A549 (cell line): ENCODE measurements around the gene LSM11. TPM values are rescaled to one million over a fixed set of nuclear protein-coding genes. Genes with fewer than 3 reads are reported as not detected.

Experiments used
- ATAC-seq, 2 experiments: fragments of 200-7000 bp in 1 of 2; fragments of >200 bp in 1 of 2; cut with Nextera tagmentation in 1 of 2; cut with Tn5 transposase in 1 of 2; 3 replicates each; pipeline versions ENCODE4 v1.8.0 to v1.9.1; 2018 to 2020; ENCODE audit warnings: mild to moderate bottlenecking in 1 of 2, moderate library complexity in 1 of 2
- CTCF ChIA-PET: fragments of 300-600 bp; sonication (Branson Sonifier 250); formaldehyde crosslinking; extraction: SDS; loops from one replicate; lab custom pipeline; 2021; ENCODE audit warnings: antibody characterized with exemption, inconsistent platforms; lab: Yijun Ruan, JAX
- POLR2A ChIA-PET: fragments of 350-600 bp; formaldehyde crosslinking; extraction: SDS; loops from one replicate; lab custom pipeline; 2021; ENCODE audit warnings: antibody characterized with exemption, inconsistent platforms; lab: Yijun Ruan, JAX
- DNase-seq, 2 experiments: peaks; one replicate each; pipeline versions ENCODE4 v3.0.0 to v3.0.0-alpha.2; 2011 to 2016; ENCODE audit warnings: low read depth in 1 of 2, low spot score in 1 of 2
- FAIRE-seq: peaks from 2 replicates; lab custom pipeline; 2011; peaks lifted over from hg19 to GRCh38; lab: Jason Lieb, UNC
- H3K27ac ChIP-seq, 2 experiments: fragments of >200 bp; sonication (Bioruptor Twin); formaldehyde crosslinking; 3 replicates each; pipeline ENCODE4 v1.5.1; 2016 to 2017
- H3K4me1 ChIP-seq: fragments of >200 bp; sonication (Bioruptor Twin); formaldehyde crosslinking; 3 replicates; pipeline ENCODE4 v1.6.1; 2016
- H3K4me2 ChIP-seq: fragments of >200 bp; sonication (Bioruptor Twin); formaldehyde crosslinking; 3 replicates; pipeline ENCODE4 v1.6.1; 2016
- H3K4me3 ChIP-seq: fragments of >200 bp; sonication (Bioruptor Twin); formaldehyde crosslinking; 3 replicates; pipeline ENCODE4 v1.5.1; 2016
- H3K9me3 ChIP-seq: fragments of >200 bp; sonication (Bioruptor Twin); formaldehyde crosslinking; 3 replicates; pipeline ENCODE4 v1.6.1; 2016
- BHLHE40 ChIP-seq: IDR thresholded peaks from 2 replicates; pipeline ENCODE4 v1.6.1; 2012; ENCODE audit warnings: low read depth, low read length, inconsistent platforms
- EHF ChIP-seq: fragments of 250-450 bp; sonication (Bioruptor Pico); IDR thresholded peaks from 2 replicates; pipeline ENCODE4 v1.5.0; 2020; ENCODE audit warnings: mild to moderate bottlenecking
- EHMT2 ChIP-seq: fragments of 200-600 bp; sonication (generic); IDR thresholded peaks from 2 replicates; pipeline ENCODE4 v1.6.1; 2016; ENCODE audit warnings: antibody characterized with exemption, low read depth, mild to moderate bottlenecking, moderate library complexity
- EP300 ChIP-seq, 2 experiments: fragments of >200 bp; sonication (Bioruptor Twin); formaldehyde crosslinking; IDR thresholded peaks; 2 replicates in 1 of 2; 3 replicates in 1 of 2; pipeline ENCODE4 v1.6.1; 2016 to 2017
- HDAC2 ChIP-seq: fragments of 200-600 bp; sonication (generic); IDR thresholded peaks from 2 replicates; pipeline ENCODE4 v1.6.1; 2016
- HEYL ChIP-seq: fragments of 250-450 bp; sonication (Bioruptor Pico); IDR thresholded peaks from 2 replicates; pipeline ENCODE4 v1.8.0; 2021; ENCODE audit warnings: mild to moderate bottlenecking, moderate library complexity
- KDM5A ChIP-seq: fragments of 200-600 bp; sonication (generic); IDR thresholded peaks from 2 replicates; pipeline ENCODE4 v1.6.1; 2016; ENCODE audit warnings: antibody characterized with exemption, mild to moderate bottlenecking
- MAFK ChIP-seq: fragments of 450-650 bp; IDR thresholded peaks from 2 replicates; pipeline ENCODE4 v1.6.1; 2014; ENCODE audit not compliant: partially characterized antibody
- NPAS2 ChIP-seq: fragments of 250-450 bp; sonication (Bioruptor Pico); IDR thresholded peaks from 2 replicates; pipeline ENCODE4 v1.8.0; 2022; ENCODE audit warnings: mild to moderate bottlenecking, moderate library complexity, borderline replicate concordance
- NR3C1 ChIP-seq: fragments of >200 bp; sonication (Bioruptor Twin); formaldehyde crosslinking; IDR thresholded peaks from 3 replicates; pipeline ENCODE4 v1.6.1; 2017
- POLR2AphosphoS2 ChIP-seq: conservative IDR thresholded peaks from 2 replicates; pipeline ENCODE4 v1.6.1; 2012; ENCODE audit warnings: low read length, improper control_type of control experiment, inconsistent platforms
- RAD21 ChIP-seq, 2 experiments: fragments of >200 bp in 1 of 2; sonication (Bioruptor Twin) in 1 of 2; formaldehyde crosslinking in 1 of 2; IDR thresholded peaks in 1 of 2; conservative IDR thresholded peaks in 1 of 2; 2 replicates in 1 of 2; 3 replicates in 1 of 2; pipeline ENCODE4 v1.6.1; 2012 to 2018; ENCODE audit warnings: inconsistent platforms in 1 of 2
- SMC3 ChIP-seq: fragments of >200 bp; sonication (Bioruptor Twin); formaldehyde crosslinking; IDR thresholded peaks from 3 replicates; pipeline ENCODE4 v1.6.1; 2018; ENCODE audit warnings: inconsistent platforms
- USF2 ChIP-seq: fragments of 450-650 bp; IDR thresholded peaks from 2 replicates; pipeline ENCODE4 v1.6.1; 2014; ENCODE audit warnings: antibody characterized with exemption
- ZC3H11A ChIP-seq: fragments of 450-650 bp; IDR thresholded peaks from 2 replicates; pipeline ENCODE4 v1.6.1; 2014; ENCODE audit warnings: antibody characterized with exemption, mild to moderate bottlenecking
- WGBS: methylation state at CpG from one replicate; pipeline ENCODE4 v1.1.6; 2017; ENCODE audit errors: missing lambda C conversion rate; 5-methylcytosine and 5-hydroxymethylcytosine counted together
- polyA plus RNA-seq, 4 experiments: library from polyadenylated mRNA; depleted of rRNA in 3 of 4; stranded (reverse); fragments of >200 nt; fragmentation: RNase III in 1 of 4; extraction: RNeasy Plus Mini Kit Qiagen cat#74134 plus additional on column Dnase treatment in 1 of 4; gene quantifications; 2 replicates in 3 of 4; 3 replicates in 1 of 4; pipeline ENCODE4 v1.2.3, GENCODE V29; 2011 to 2017
- TF ChIP-seq, protein P1 (sequence below): fragments of >200 bp; sonication (Bioruptor Twin); formaldehyde crosslinking; IDR thresholded peaks from 3 replicates; pipeline ENCODE4 v1.5.1; 2016
- TF ChIP-seq, protein P2 (sequence below): fragments of 250-450 bp; sonication (Bioruptor Pico); IDR thresholded peaks from 2 replicates; pipeline ENCODE4 v1.5.0; 2021; ENCODE audit warnings: mild to moderate bottlenecking, moderate library complexity, borderline replicate concordance
- TF ChIP-seq, protein P3 (sequence below): fragments of 150-350 bp; IDR thresholded peaks from 2 replicates; pipeline ENCODE4 v1.6.1; 2014; ENCODE audit warnings: low read depth, mild to moderate bottlenecking, low read length

LSM11 gene
- polyA plus RNA-seq, 2 of the 4 experiments (the other 2 are of a cell fraction) = 2.9 to 4.1 TPM

- ATAC-seq (peak; percentile 94 to 98), FAIRE-seq (peak; percentile 23), DNase-seq (peak; percentile 67 to 72)
- Histone ChIP-seq H3K9me3 (no peaks in the 10 kb centered on the region), H3K4me2 (peak overlapping the region; percentile 33; the same call in 1 of the 3 replicates), H3K4me3 (no peak overlapping the region), H3K4me1 (no peaks in the 10 kb centered on the region), H3K27ac (no peak overlapping the region)
- WGBS = 46% methylated on average over 10 of the region's 10 CpGs
- CTCF ChIA-PET = interaction anchor here (0.5 to 7.8 kb wide), 38 partner anchors 8 to 1549 kb away, joined by 3 to 78 read pairs (median 4); partner anchors contain the start of genes LSM11 and THG1L
- peak; percentile 77 to 82 for TF ChIP-seq RAD21 (conservative IDR thresholded peaks at IDR 0.05 in 1 of 2, IDR thresholded peaks at IDR 0.05 in 1 of 2)
- TF ChIP-seq MAFK = no peak
- peak; percentile 69 for TF ChIP-seq SMC3
- TF ChIP-seq, protein P1, sequence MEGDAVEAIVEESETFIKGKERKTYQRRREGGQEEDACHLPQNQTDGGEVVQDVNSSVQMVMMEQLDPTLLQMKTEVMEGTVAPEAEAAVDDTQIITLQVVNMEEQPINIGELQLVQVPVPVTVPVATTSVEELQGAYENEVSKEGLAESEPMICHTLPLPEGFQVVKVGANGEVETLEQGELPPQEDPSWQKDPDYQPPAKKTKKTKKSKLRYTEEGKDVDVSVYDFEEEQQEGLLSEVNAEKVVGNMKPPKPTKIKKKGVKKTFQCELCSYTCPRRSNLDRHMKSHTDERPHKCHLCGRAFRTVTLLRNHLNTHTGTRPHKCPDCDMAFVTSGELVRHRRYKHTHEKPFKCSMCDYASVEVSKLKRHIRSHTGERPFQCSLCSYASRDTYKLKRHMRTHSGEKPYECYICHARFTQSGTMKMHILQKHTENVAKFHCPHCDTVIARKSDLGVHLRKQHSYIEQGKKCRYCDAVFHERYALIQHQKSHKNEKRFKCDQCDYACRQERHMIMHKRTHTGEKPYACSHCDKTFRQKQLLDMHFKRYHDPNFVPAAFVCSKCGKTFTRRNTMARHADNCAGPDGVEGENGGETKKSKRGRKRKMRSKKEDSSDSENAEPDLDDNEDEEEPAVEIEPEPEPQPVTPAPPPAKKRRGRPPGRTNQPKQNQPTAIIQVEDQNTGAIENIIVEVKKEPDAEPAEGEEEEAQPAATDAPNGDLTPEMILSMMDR = peak; percentile 88
- TF ChIP-seq NR3C1 = no peak
- TF ChIP-seq NPAS2 (CRISPR knock-in tag) = no peak
- POLR2A ChIA-PET = no interaction called here
These were observed 18.4 kb downstream of the LSM11 start for GRCh38 chr5:157761690-157762621.

DNA sequence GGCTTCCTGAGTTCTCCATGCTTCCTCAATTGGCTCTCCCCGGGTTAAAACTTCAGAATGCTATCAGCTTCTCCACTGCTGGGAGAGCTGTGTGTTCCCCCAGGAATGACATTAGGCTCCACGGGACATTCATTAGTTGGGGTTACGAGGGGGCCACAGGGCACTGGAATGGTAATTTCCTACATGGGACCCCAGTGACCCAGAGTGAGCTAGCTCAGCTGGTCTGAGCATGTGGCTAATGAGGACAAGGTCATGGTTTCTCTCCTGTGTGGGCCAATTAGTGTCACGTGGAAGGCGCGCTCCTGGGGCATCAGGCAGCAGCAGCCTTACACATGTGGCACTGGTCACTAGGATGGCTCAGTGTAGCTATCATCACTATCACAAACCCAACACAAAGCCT, 21.0 kb downstream of the LSM11 start:
- TF ChIP-seq ZC3H11A (no peak), POLR2AphosphoS2 (no peak), EHF (CRISPR knock-in tag) (no peak), HDAC2 (no peak), EHMT2 (no peak), HEYL (CRISPR knock-in tag) (no peak), KDM5A (no peak), BHLHE40 (no peak), USF2 (no peak), RAD21 (conservative IDR thresholded peaks at IDR 0.05 in 1 of 2, IDR thresholded peaks at IDR 0.05 in 1 of 2) (no peak), EP300 (IDR thresholded peaks at IDR 0.05) (no peak)
- TF ChIP-seq, protein P2, sequence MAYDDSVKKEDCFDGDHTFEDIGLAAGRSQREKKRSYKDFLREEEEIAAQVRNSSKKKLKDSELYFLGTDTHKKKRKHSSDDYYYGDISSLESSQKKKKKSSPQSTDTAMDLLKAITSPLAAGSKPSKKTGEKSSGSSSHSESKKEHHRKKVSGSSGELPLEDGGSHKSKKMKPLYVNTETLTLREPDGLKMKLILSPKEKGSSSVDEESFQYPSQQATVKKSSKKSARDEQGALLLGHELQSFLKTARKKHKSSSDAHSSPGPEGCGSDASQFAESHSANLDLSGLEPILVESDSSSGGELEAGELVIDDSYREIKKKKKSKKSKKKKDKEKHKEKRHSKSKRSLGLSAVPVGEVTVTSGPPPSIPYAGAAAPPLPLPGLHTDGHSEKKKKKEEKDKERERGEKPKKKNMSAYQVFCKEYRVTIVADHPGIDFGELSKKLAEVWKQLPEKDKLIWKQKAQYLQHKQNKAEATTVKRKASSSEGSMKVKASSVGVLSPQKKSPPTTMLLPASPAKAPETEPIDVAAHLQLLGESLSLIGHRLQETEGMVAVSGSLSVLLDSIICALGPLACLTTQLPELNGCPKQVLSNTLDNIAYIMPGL = no peak
- TF ChIP-seq, protein P1 = no peak
- TF ChIP-seq, protein P3, sequence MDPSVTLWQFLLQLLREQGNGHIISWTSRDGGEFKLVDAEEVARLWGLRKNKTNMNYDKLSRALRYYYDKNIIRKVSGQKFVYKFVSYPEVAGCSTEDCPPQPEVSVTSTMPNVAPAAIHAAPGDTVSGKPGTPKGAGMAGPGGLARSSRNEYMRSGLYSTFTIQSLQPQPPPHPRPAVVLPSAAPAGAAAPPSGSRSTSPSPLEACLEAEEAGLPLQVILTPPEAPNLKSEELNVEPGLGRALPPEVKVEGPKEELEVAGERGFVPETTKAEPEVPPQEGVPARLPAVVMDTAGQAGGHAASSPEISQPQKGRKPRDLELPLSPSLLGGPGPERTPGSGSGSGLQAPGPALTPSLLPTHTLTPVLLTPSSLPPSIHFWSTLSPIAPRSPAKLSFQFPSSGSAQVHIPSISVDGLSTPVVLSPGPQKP = no peak
- 96% methylated on average over 6 of the region's 6 CpGs for WGBS
- ATAC-seq (no peak), DNase-seq (no peak), FAIRE-seq (no peak)
- ChIA-PET CTCF (interaction anchor here (0.9 to 7.8 kb wide), 10 partner anchors 9 to 1342 kb away, joined by 3 to 78 read pairs (median 4); partner anchors contain the start of gene LSM11), POLR2A (no interaction called here)
- no peak overlapping the region for H3K27ac ChIP-seq
- no peak overlapping the region for H3K4me3 ChIP-seq
- H3K4me1 ChIP-seq = 0 out of 3 replicates have a peak, but pooled peaks cover 4% of the 10 kb centered on the region
- no peak overlapping the region for H3K4me2 ChIP-seq
- H3K9me3 ChIP-seq = no peaks in the 10 kb centered on the region
